Stimulated activated CD8-positive, alpha-beta memory T cell treated with anti-CD3 and anti-CD28 coated beads, Interleukin-2, amount 100 ng/mL, for 48 hours (primary cell): ENCODE results near the gene RECQL5.

Experiments
- DNase-seq, 2 donors: peaks; one replicate each; pipeline ENCODE4 v3.0.0-alpha.2; 2020; ENCODE audit warnings: low read depth in 2 of 2

The RECQL5 gene

DNA sequence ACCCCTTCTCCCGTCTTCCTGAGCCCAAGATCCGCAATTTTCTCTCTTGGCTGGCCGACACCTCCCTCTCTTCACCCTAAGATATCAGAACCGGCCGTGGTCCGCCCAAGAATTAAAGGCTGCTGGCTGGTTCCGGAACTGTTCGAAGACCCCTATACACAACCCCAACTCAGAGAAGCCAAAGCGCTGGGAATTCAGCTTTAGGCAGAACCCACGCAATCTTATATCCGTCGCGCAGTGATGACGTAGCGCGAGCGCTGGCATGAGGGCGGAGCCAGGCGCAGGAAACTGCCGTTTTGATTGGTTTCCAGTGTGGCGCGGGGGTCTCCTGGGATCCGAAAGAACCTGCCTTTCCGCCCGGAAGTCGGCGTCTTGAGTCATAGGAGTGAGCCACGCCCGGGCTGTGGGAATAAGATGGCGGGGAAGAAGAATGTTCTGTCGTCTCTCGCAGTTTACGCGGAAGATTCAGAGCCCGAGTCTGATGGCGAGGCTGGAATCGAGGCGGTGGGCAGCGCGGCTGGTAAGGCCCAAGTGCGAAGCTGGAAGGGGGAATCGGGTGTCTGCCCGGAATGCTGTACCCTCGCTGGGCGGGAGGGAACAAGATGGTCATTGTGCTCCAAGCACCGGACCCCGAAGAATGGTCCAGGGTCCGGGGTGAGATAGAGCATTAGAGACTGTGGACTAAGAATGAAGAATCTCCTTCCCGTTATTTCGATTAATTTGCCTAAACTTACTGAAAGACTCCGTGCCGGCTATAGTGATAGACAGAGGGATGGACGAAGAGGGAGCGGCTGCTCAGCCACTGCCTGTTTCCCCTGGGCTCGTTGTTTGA, at the start of gene RECQL5, which contains the start of gene SAP30BP:
Gene RECQL5, minus strand, starts transcription at position 196 of the 832 bp plus-strand sequence. CDS start 597 bp downstream, outside the sequence.
Gene SAP30BP, plus strand, starts transcription at position 380 of the 832 bp plus-strand sequence. Its CDS starts 35 bp downstream, at position 415.
- peak; percentile 93 to 97 for DNase-seq

DNA sequence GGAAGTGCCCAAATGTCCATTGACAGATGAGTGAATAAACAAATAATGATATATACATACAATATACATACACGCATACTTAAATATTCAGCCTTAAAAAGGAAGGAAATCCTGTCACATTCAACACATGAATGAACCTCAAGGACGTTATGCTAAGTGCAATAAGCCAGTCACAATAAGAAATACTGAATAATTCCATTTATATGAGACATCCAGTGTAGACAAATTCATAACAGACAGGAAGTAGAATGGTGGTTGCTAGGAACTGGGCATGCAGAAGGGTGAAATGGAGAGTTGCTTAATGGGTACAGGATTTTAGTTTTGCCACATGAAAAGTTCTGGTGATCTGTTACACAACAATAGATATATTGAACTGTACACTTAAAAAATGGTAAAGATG, 45.5 kb upstream of the RECQL5 start:
- DNase-seq, result no peak

GRCh38 chr17:75707079-75707571, 40.2 kb upstream of the RECQL5 start:
- DNase-seq, result no peak

DNA sequence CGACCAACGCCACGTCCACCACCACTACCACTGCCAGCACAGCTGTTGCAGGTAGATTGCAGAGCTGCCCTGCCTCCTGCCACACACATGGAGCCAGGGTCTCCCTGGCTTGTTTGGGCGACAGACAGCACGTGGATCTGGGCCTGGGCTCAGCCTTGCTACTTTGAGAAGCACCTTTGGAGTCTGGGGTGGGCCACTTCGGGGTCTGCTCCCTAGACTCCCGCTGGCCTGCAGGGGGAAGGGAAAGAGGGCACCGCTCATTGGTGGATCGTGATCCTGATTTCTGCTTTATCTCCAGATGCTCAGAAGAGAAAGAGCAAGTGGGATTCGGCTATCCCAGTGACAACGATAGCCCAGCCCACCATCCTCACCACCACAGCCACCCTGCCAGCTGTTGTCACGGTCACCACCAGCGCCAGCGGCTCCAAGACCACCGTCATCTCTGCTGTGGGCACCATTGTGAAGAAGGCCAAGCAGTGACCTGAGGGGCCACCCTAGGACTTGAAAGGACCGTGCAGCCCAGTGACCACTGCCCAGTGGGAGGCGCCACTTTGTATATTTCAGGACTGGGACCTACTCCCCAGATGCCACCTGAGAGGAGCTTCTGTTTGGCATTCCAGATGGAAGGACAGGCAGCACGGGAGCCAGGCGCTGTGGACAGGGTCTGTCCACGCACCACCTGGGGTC, 39.2 kb upstream of the RECQL5 start:
- no peak for DNase-seq

- no peak for DNase-seq
Measured at GRCh38 chr17:75704963-75705875, 38.3 kb upstream of the RECQL5 start.

GRCh38 chr17:75703591-75703990, 36.6 kb upstream of the RECQL5 start:
- no peak for DNase-seq

GRCh38 chr17:75703191-75703590, 36.2 kb upstream of the RECQL5 start:
- no peak for DNase-seq

DNA sequence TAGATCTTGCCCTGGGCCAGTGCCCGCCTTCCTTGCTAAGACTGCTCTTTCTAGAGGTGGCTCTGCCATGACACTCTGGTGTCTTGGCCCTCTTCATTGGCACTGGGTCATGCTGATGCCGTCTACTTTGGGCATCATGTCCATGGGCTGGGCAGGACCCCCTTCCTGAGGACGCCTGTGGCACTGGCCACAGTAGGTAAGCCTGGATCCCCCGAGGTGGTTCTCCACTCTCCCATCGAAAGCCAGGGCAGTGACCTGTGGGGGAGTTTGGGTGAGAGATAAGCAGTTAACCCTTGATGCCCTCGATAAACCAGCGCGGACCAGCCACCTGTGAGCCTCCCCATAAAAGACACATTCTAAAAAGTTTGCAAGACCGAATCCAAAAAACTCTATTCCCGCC, 34.3 kb upstream of the RECQL5 start:
- no peak for DNase-seq

GRCh38 chr17:75698659-75699058, 31.7 kb upstream of the RECQL5 start:
- no peak for DNase-seq

DNA sequence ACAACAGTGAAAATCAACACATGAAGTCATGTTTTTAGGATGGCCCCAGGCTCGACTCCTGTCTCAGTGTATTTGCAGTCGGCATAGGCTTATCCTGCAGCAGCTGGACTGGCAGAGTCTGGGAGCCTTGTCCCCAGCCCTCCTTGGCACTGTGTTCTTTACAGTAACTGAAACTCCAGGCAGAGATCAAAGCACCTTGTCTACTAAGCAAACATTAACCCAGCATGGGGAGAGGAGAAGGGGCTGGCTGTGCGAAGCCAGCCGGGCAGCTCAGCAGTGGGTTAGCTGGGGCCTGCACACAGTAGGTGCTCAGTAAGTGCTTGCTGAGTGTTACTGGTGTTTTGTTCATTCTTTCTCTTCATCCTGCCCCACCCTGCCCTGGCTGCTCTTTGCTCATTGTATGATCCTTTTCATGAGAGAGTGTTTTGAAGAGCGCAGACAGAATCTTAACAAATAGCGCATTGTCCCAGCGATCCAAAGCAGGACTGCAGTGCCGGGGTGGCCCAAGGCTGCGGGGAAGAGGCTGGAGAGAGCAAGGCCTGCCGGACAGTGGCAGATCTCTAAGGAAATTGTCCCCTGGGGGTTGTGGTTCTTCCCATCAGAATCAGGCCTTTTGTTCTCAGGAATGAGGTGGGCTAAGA, 30.8 kb upstream of the RECQL5 start:
- no peak for DNase-seq

DNA sequence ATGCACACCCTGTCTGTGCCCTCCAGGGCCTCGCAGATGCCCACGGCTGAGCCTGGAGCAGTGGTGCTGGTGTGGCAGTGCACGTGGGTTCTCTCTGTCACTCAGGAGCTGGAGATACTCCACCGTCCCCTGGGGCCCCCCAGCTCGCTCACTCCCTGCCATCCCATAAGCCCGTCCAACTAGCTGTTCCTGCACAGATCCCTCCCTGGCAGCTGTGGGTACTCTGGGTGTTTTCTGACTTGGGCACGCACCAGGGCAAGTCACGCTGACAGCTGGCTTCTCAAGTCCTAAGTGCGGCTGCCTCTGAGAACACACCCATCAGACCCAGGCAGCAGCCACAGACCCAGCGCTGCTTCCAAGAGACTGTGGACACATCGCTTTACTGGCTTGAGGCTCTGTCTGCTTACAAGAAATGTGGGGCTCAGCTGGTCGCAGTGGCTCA, 28.9 kb upstream of the RECQL5 start:
- DNase-seq, result no peak

GRCh38 chr17:75695141-75695829, 28.3 kb upstream of the RECQL5 start:
- no peak for DNase-seq

DNA sequence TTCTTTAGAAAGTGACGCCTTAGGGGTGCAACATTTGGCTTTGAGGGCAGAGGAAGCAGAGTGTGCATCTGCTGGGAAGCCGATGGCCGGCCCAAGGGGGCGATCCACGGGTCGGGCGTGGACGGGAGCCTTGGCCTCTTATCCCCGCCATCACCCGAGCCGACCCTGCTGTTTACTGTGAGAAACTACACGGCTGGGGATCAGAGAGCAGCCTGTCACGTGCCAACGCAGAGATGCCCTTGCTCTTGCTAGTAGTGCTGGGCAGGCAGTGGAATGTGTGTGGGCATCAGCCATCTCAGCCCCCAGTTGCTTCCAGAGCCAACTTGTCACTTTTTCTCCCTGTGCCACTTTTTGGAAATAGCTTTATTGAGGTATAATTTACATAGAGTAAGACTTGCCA, 27.6 kb upstream of the RECQL5 start:
- no peak for DNase-seq

- DNase-seq, result no peak
Measured at GRCh38 chr17:75693500-75694481, 26.8 kb upstream of the RECQL5 start.

DNA sequence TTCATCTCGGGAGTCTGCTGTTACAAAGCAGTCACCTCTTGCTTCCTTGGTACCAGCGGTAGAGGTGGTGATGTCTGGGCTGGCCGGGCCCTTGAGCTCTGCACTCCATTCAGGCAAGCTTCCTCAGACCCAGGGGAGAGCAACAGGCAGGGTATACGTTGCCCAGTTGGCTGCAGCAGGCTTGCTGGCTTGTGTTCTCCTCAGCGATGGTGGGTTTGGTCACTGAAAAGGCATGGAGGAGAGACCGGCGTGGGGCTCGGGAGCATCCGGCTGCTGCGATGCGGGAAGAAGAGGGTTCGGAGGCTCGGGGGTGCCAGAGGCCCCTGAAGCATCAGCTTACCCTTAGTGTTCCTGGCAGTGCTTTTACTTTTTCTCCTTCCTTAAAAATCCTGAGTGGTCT, 26.0 kb upstream of the RECQL5 start:
- no peak for DNase-seq

GRCh38 chr17:75691801-75692626, 25.1 kb upstream of the RECQL5 start:
- DNase-seq, result no peak

GRCh38 chr17:75691371-75691791, 24.4 kb upstream of the RECQL5 start:
- peak; percentile 43 to 49 for DNase-seq

- DNase-seq, result peak in 1 of 2 donors; percentile 14
Measured at GRCh38 chr17:75689441-75689873, 22.5 kb upstream of the RECQL5 start.
